Heart left ventricle (tissue), 16 donors: ENCODE results near the gene FTCD. TPM values are rescaled to one million over a fixed set of nuclear protein-coding genes. Genes with fewer than 3 reads are reported as not detected.
A peak's percentile ranks its signal among the peaks of the same experiment; 100 is the strongest.

Experiments used
- ATAC-seq, 4 donors: fragments of 200-7000 bp; cut with Tn5 transposase; one replicate each; pipeline ENCODE4 v1.9.1; 2020 to 2022; ENCODE audit warnings: moderate library complexity in 4 of 4, mild to moderate bottlenecking in 3 of 4, moderate number of reproducible peaks in 1 of 4
- DNase-seq, 5 donors: peaks; one replicate each; pipeline ENCODE4 v3.0.0-alpha.2; 2020
- H3K27ac ChIP-seq, 12 donors: fragments of 200-600 bp; sonication (generic) in 4 of 12; one replicate each; pipeline versions ENCODE4 v1.5.0 to v1.8.0; 2016 to 2022; ENCODE audit warnings: mild to moderate bottlenecking in 2 of 12
- H3K27me3 ChIP-seq, 9 donors: fragments of 200-600 bp; sonication (generic) in 2 of 9; one replicate each; pipeline versions ENCODE4 v1.5.1 to v1.8.0; 2016 to 2022; ENCODE audit warnings: mild to moderate bottlenecking in 3 of 9
- H3K36me3 ChIP-seq, 9 donors: fragments of 200-600 bp; sonication (generic) in 2 of 9; one replicate each; pipeline versions ENCODE4 v1.5.0 to v1.8.0; 2018 to 2022; ENCODE audit warnings: mild to moderate bottlenecking in 2 of 9
- H3K4me1 ChIP-seq, 12 donors: fragments of 200-600 bp; sonication (generic) in 4 of 12; one replicate each; pipeline versions ENCODE4 v1.5.0 to v1.8.0; 2016 to 2022; ENCODE audit warnings: mild to moderate bottlenecking in 3 of 12
- H3K4me3 ChIP-seq, 12 donors: fragments of 200-600 bp; sonication (generic) in 4 of 12; one replicate each; pipeline versions ENCODE4 v1.5.0 to v1.8.0; 2017 to 2022; ENCODE audit warnings: mild to moderate bottlenecking in 9 of 12, moderate library complexity in 4 of 12
- H3K9me3 ChIP-seq, 12 donors: fragments of 200-600 bp; sonication (generic) in 4 of 12; one replicate each; pipeline versions ENCODE4 v1.5.0 to v1.8.0; 2016 to 2022; ENCODE audit warnings: mild to moderate bottlenecking in 1 of 12
- CTCF ChIP-seq, 12 donors: fragments of 200-600 bp; sonication (generic) in 4 of 12; IDR thresholded peaks; one replicate each; pipeline versions ENCODE4 v1.5.0 to v1.8.0; 2018 to 2022; ENCODE audit warnings: antibody characterized with exemption in 12 of 12, mild to moderate bottlenecking in 5 of 12
- POLR2A ChIP-seq, 2 donors: fragments of 450-650 bp; IDR thresholded peaks; one replicate each; pipeline ENCODE4 v1.6.1; 2017; ENCODE audit warnings: antibody characterized with exemption in 2 of 2, mild to moderate bottlenecking in 2 of 2, moderate library complexity in 2 of 2
- WGBS, 4 donors: extraction: QIAGEN DNeasy Blood & Tissue Kit in 2 of 4; methylation state at CpG; one replicate each; pipeline versions ENCODE4 v1.1.5 to v1.1.7; 2013 to 2018; 5-methylcytosine and 5-hydroxymethylcytosine counted together
- intact Hi-C, 10 donors: fragments of 100-400 bp; cut with DNase I; formaldehyde crosslinking; loops; one replicate each; pipeline versions ENCODE4 v1.11.1 to v1.14.2; 2022
- polyA plus RNA-seq, 2 donors: library from polyadenylated mRNA; stranded (reverse); fragments of 200-250 nt; gene quantifications; one replicate each; pipeline ENCODE4 v1.2.3, GENCODE V29; 2013
- total RNA-seq, 9 donors: library from RNA; depleted of rRNA in 2 of 9; stranded (reverse); fragments of >200 nt in 2 of 9; fragmentation: NEBNext Ultra II Directional in 3 of 9; extraction: Animal tissue kit (Norgen Biotek cat#: 25700) in 3 of 9; gene quantifications; one replicate each; pipeline versions ENCODE4 v1.1.0 to v1.2.4, GENCODE V29; 2016 to 2023
- donor health status: ischemic (EF 13 %, LVEDD 7.1; RV severe dilation, severe dysfunction).
- donor health status: healthy with polysubstance abuse.
- donor health status: DM: no; HTN: yes; CAD: no.
- donor health status: DM: no; HTN: no; CAD: no.
- donor health status: ischemic (EF 25% LVEDD 6.9; RV normal size, moderate dysfunction).
- donor health status: ischemic (EF 25% LVEDD 5.7; RV mildly dilated, moderate dysfunction).
- donor health status: healthy.
- donor health status: DM: yes; HTN: yes; CAD: no.
- donor health status: ischemic (EF 35%, LVEDD 5.7; RV mildly dilated, moderate dysfunction).
- donor health status: nonischemic (EF 11% LVEDD 7.7; RV severe dilation, severe dysfunction).
- donor health status: DM: yes; HTN: yes; CAD: no.
- donor health status: PGD.
- donor health status: ischemic (EF 29% LVEDD 5.4; RV normal size, mild dysfunction).
- donor health status: nonischemic (EF 23%, LVEDD 6.1; RV moderate dilation, normal function).

The FTCD gene
- total and polyA plus RNA-seq, 11 donors, result 0.17 to 3.1 (median 1.2) TPM; not detected in 1

DNA sequence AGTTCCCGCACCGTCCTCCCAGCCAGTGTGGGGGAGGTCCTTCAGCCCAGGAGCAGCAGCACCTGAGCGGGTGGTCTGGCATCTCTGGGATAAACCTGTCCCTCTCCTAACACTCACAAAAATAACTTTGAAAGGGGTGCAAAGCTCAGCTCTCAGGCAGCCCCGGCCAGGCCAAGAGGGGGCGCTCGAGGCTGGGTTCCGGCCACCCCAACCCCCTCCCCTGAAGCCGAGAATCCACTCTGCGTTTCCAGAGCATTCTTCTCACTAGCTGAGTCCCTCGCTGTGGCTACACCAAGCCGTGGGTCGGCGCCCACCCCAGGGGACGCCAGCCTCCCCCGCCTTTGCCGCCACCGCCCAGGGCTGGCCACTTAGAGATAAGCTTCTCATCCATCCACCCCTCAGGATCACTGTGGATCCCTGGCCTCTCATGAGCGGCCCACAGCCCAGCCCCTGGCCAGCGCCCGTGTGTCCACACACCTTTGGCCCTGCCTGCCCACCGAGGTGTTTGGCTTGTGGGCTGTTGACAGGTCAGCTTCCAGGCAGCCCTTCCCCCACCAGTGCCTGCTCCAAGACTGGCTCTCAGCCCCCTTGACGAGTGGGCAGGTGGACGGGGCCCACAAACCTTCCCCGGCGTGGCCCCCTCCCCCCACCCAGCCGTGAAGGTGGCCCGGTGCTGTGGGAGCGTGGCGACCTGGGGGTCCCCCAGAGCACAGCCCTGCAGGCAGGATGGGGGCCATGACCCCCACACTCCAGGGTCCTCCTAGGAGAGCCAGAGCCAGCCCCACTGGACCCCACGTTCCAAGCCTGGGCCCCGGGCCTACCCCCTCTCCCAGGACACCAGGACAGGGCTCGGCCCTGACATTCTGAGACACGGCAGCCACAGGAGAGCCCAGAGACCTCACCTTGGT is 1.9 kb downstream of the FTCD start:
- Histone ChIP-seq H3K4me3 (peak overlapping the region in 10 of 12 donors; percentile 20 to 47 (median 29)), H3K27me3 (no peaks in the 10 kb centered on the region), H3K27ac (peak overlapping the region in 4 of 12 donors; percentile 18 to 58 (median 38)), H3K4me1 (peaks cover 3 to 15% (median 10%) of the 10 kb centered on the region in 12 donors), H3K9me3 (no peaks in the 10 kb centered on the region), H3K36me3 (no peaks in the 10 kb centered on the region)
- ATAC-seq (peak in 3 of 4 donors; percentile 48 to 75 (median 72)), DNase-seq (peak in 4 of 5 donors; percentile 35 to 77 (median 56))
- TF ChIP-seq POLR2A (IDR thresholded peaks at IDR 0.05) (no peak), CTCF (IDR thresholded peaks at IDR 0.05) (peak; percentile 56 to 84 (median 68))
- 22 to 38% (median 35%) methylated on average over 22 to 33 of the region's 33 CpGs for WGBS, 4 donors
- intact Hi-C loops, result loop anchor here in 3 of 10 donors (5.0 to 10.0 kb wide), 3 partner anchors 71 to 91 kb away; partner anchors contain the start of gene LSS (in 2 of the 3)

DNA sequence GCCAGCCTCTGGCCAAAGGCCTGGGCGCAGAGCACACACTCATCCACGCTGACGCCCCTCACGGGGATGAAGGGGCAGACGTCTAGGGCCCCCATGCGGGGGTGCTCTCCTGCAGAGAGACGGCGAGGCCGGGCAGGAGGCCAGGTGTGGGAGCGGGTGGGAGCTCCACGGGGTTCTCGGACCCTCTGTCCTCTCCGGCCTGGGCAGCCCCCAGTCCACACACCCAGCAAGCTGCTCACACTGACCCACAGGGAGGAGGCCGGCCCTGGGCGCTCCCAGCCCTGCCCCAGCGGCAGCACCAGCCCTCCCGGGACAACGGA is 2.5 kb downstream of the FTCD start:
- H3K4me1 ChIP-seq, result peaks cover 3 to 15% (median 10%) of the 10 kb centered on the region in 12 donors
- 36 to 42% (median 40%) methylated on average over 9 to 18 of the region's 18 CpGs for WGBS, 4 donors
- H3K36me3 ChIP-seq, result no peaks in the 10 kb centered on the region
- intact Hi-C loops, result loop anchor here in 3 of 10 donors (5.0 to 10.0 kb wide), 3 partner anchors 72 to 92 kb away; partner anchors contain the start of gene LSS (in 2 of the 3)
- peak; percentile 5 to 61 (median 21) for DNase-seq
- H3K9me3 ChIP-seq, result no peaks in the 10 kb centered on the region
- no peak for TF ChIP-seq CTCF (IDR thresholded peaks at IDR 0.05)
- TF ChIP-seq POLR2A (IDR thresholded peaks at IDR 0.05), result no peak
- H3K27ac ChIP-seq, result peak overlapping the region in 3 of 12 donors; percentile 18 to 58 (median 46)
- H3K27me3 ChIP-seq, result no peaks in the 10 kb centered on the region
- peak in 2 of 4 donors; percentile 23 to 30 for ATAC-seq
- H3K4me3 ChIP-seq, result peak overlapping the region in 8 of 12 donors; percentile 24 to 47 (median 30)

GRCh38 chr21:46151989-46152926 is 3.1 kb downstream of the FTCD start:
- H3K27ac ChIP-seq, result peak overlapping the region in 3 of 12 donors; percentile 18 to 58 (median 46)
- no peaks in the 10 kb centered on the region for H3K36me3 ChIP-seq
- H3K27me3 ChIP-seq, result no peaks in the 10 kb centered on the region
- H3K4me3 ChIP-seq, result no peak overlapping the region
- intact Hi-C loops, result loop anchor here in 3 of 10 donors (5.0 to 10.0 kb wide), 3 partner anchors 73 to 93 kb away; partner anchors contain the start of gene LSS (in 2 of the 3)
- 89 to 95% (median 91%) methylated on average over 43 to 45 of the region's 45 CpGs for WGBS, 4 donors
- H3K4me1 ChIP-seq, result peaks cover 3 to 15% (median 10%) of the 10 kb centered on the region in 12 donors
- TF ChIP-seq POLR2A (IDR thresholded peaks at IDR 0.05) (no peak), CTCF (IDR thresholded peaks at IDR 0.05) (no peak)
- H3K9me3 ChIP-seq, result no peaks in the 10 kb centered on the region
- ATAC-seq (peak in 1 of 4 donors; percentile 33), DNase-seq (peak; percentile 5 to 54 (median 22))
